Measurements from ENCODE around the gene MYLK.

GRCh38 chr3:123791898-123792297 lies 92.2 kb downstream of the MYLK start:
- no peak for TF ChIP-seq CTCF (IDR thresholded peaks at IDR 0.05; ENCODE audit: poor library complexity)
- no peak for TF ChIP-seq EZH2phosphoT487 (IDR thresholded peaks at IDR 0.05; ENCODE audit: low read depth, severe bottlenecking, unreplicated experiment)
